Vagina (tissue), 2 donors: Measurements from ENCODE around the gene ARHGEF12.

Experiments used
- POLR2A ChIP-seq, 2 donors: fragments of 450-650 bp; IDR thresholded peaks; one replicate each; pipeline ENCODE4 v1.6.1; 2017; ENCODE audit warnings: antibody characterized with exemption in 2 of 2, mild to moderate bottlenecking in 2 of 2, moderate library complexity in 2 of 2
- POLR2AphosphoS5 ChIP-seq, 2 donors: sonication (generic); formaldehyde crosslinking; IDR thresholded peaks; one replicate each; pipeline ENCODE4 v1.9.0; 2017; ENCODE audit warnings: antibody characterized with exemption in 2 of 2, mild to moderate bottlenecking in 2 of 2, low read depth in 1 of 2; ENCODE audit not compliant: insufficient read depth in 1 of 2
- TF ChIP-seq, protein P1 (sequence below), 3 experiments: fragments of 450-650 bp in 2 of 3; fragments of 200-600 bp in 1 of 3; sonication (generic) in 1 of 3; IDR thresholded peaks; one replicate each; pipeline ENCODE4 v1.5.1; 2017 to 2019; ENCODE audit warnings: antibody characterized with exemption in 3 of 3, mild to moderate bottlenecking in 2 of 3, moderate library complexity in 2 of 3

DNA sequence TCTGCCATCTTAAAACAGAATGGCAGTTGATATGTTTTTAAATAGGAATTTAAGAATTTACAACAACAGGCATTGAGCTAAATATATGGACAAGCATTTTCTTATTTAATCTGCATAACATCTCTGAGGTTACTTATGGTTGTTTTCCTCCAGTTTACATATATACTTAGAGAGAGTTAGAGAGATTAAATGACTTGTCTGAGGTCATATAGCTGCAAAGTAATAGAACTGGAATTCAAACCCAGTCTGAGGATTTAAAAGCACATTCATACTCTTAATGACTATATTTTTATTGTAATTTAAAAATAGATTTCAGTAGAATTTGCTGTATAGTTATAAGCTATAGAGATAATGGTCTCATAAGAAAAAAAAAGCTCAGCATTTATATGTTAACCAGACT lies 93.9 kb downstream of the ARHGEF12 start:
- TF ChIP-seq, protein P1, sequence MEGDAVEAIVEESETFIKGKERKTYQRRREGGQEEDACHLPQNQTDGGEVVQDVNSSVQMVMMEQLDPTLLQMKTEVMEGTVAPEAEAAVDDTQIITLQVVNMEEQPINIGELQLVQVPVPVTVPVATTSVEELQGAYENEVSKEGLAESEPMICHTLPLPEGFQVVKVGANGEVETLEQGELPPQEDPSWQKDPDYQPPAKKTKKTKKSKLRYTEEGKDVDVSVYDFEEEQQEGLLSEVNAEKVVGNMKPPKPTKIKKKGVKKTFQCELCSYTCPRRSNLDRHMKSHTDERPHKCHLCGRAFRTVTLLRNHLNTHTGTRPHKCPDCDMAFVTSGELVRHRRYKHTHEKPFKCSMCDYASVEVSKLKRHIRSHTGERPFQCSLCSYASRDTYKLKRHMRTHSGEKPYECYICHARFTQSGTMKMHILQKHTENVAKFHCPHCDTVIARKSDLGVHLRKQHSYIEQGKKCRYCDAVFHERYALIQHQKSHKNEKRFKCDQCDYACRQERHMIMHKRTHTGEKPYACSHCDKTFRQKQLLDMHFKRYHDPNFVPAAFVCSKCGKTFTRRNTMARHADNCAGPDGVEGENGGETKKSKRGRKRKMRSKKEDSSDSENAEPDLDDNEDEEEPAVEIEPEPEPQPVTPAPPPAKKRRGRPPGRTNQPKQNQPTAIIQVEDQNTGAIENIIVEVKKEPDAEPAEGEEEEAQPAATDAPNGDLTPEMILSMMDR (IDR thresholded peaks at IDR 0.05) = no peak
- TF ChIP-seq POLR2A (IDR thresholded peaks at IDR 0.05) (no peak), POLR2AphosphoS5 (IDR thresholded peaks at IDR 0.05; ENCODE audit: insufficient read depth in 1 of 2, low read depth in 1 of 2) (no peak)
